OCI-LY3 (cell line): Measurements from ENCODE around the gene XYLB.

Experiments used
- H2AFZ ChIP-seq: fragments of 200-600, 300-600 bp; shearing (Covaris generic); 2 replicates; pipeline ENCODE4 v1.6.0; 2014; ENCODE audit warnings: antibody characterized with exemption, low read depth, low read length
- H3K27ac ChIP-seq: fragments of 200-600, 300-600 bp; sonication (generic); 2 replicates; pipeline ENCODE4 v1.5.1; 2014; ENCODE audit warnings: mild to moderate bottlenecking, low read length, moderate library complexity, mixed read lengths
- H3K27me3 ChIP-seq: fragments of 200-600, 300-600 bp; sonication (generic); 2 replicates; pipeline ENCODE4 v1.6.1; 2014; ENCODE audit warnings: low read depth, low read length, mixed read lengths
- H3K36me3 ChIP-seq: fragments of 200-600, 300-600 bp; sonication (generic); replicated peaks from 2 replicates; pipeline ENCODE3; 2014; ENCODE audit warnings: low read depth, low read length, mixed read lengths
- H3K4me1 ChIP-seq: fragments of 300-600, 200-600 bp; sonication (generic); 2 replicates; pipeline ENCODE4 v1.6.1; 2014; ENCODE audit warnings: low read length, mixed read lengths
- H3K4me2 ChIP-seq: fragments of 200-600, 300-600 bp; sonication (generic); 2 replicates; pipeline ENCODE4 v1.6.1; 2014; ENCODE audit warnings: low read length, mixed read lengths
- H3K4me3 ChIP-seq: fragments of 300-600, 200-600 bp; sonication (generic); 2 replicates; pipeline ENCODE4 v1.5.1; 2014; ENCODE audit warnings: antibody characterized with exemption, mild to moderate bottlenecking, low read length, moderate library complexity
- H3K79me2 ChIP-seq: fragments of 300-600, 200-600 bp; shearing (Covaris generic); 2 replicates; pipeline ENCODE4 v1.6.1; 2014; ENCODE audit warnings: mild to moderate bottlenecking, low read length, mixed read lengths
- H3K9ac ChIP-seq: fragments of 300-600, 200-600 bp; shearing (Covaris generic); 2 replicates; pipeline ENCODE4 v1.6.0; 2014; ENCODE audit warnings: mild to moderate bottlenecking, low read length, moderate library complexity
- H3K9me3 ChIP-seq: fragments of 200-600, 300-600 bp; shearing (Covaris generic); 2 replicates; pipeline ENCODE4 v1.6.1; 2014; ENCODE audit warnings: low read length, mixed read lengths; ENCODE audit not compliant: insufficient read depth
- H4K20me1 ChIP-seq: fragments of 200-600, 300-600 bp; sonication (generic); 2 replicates; pipeline ENCODE4 v1.6.1; 2016; ENCODE audit warnings: low read length, mixed read lengths; ENCODE audit not compliant: insufficient read depth
- EZH2phosphoT487 ChIP-seq: fragments of 200-600 bp; shearing (Covaris generic); IDR thresholded peaks from 2 replicates; pipeline ENCODE4 v1.6.1; 2018; ENCODE audit warnings: antibody characterized with exemption, mixed run types, low read depth
- TF ChIP-seq, protein P1 (sequence below): fragments of 200-600, 300-600 bp; sonication (generic); IDR thresholded peaks from 2 replicates; pipeline ENCODE4 v1.5.1; 2014; ENCODE audit warnings: antibody characterized with exemption, low read length, low read depth

Gene XYLB

GRCh38 chr3:38359038-38359437 is 12.5 kb downstream of the XYLB start:
- Histone ChIP-seq H3K27me3 (no peaks in the 10 kb centered on the region), H3K4me2 (no peak overlapping the region), H2AFZ (no peak overlapping the region), H3K4me3 (no peak overlapping the region), H3K9ac (no peak overlapping the region), H4K20me1 (peaks cover 6% of the 10 kb centered on the region; the same call in 1 of the 2 replicates), H3K36me3 (peaks cover 41% of the 10 kb centered on the region), H3K27ac (no peak overlapping the region), H3K79me2 (peaks cover 8% of the 10 kb centered on the region), H3K4me1 (no peaks in the 10 kb centered on the region), H3K9me3 (no peaks in the 10 kb centered on the region)
- no peak for TF ChIP-seq EZH2phosphoT487
- TF ChIP-seq, protein P1, sequence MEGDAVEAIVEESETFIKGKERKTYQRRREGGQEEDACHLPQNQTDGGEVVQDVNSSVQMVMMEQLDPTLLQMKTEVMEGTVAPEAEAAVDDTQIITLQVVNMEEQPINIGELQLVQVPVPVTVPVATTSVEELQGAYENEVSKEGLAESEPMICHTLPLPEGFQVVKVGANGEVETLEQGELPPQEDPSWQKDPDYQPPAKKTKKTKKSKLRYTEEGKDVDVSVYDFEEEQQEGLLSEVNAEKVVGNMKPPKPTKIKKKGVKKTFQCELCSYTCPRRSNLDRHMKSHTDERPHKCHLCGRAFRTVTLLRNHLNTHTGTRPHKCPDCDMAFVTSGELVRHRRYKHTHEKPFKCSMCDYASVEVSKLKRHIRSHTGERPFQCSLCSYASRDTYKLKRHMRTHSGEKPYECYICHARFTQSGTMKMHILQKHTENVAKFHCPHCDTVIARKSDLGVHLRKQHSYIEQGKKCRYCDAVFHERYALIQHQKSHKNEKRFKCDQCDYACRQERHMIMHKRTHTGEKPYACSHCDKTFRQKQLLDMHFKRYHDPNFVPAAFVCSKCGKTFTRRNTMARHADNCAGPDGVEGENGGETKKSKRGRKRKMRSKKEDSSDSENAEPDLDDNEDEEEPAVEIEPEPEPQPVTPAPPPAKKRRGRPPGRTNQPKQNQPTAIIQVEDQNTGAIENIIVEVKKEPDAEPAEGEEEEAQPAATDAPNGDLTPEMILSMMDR, result no peak

DNA sequence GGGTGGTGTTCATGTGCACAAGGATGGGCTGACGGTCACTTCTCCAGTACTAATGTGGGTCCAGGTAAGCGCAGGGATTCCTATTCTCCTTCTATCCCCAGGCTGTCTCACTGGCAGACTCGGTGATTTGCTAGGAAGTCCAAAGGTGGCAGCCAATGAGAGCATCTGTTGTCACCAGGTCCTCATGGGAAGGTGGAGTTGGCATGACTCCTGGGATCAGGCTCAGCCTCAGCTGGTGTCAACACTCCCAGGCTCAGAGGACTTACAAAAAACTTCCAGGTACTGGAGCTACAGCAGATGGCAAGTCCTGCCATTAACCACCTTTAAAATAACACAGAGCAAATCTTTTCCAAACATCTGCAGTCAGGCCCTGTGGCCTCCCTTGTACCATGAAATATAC is 13.8 kb downstream of the XYLB start:
- H3K27me3 ChIP-seq, result no peaks in the 10 kb centered on the region
- H3K27ac ChIP-seq, result no peak overlapping the region
- H2AFZ ChIP-seq, result no peak overlapping the region
- no peaks in the 10 kb centered on the region for H3K4me1 ChIP-seq
- H3K9me3 ChIP-seq, result no peaks in the 10 kb centered on the region
- H3K9ac ChIP-seq, result no peak overlapping the region
- no peak overlapping the region for H3K4me3 ChIP-seq
- H3K36me3 ChIP-seq, result peaks cover 41% of the 10 kb centered on the region
- peaks cover 8% of the 10 kb centered on the region for H3K79me2 ChIP-seq
- TF ChIP-seq EZH2phosphoT487, result no peak
- TF ChIP-seq, protein P1, result no peak
- H3K4me2 ChIP-seq, result no peak overlapping the region
- peaks cover 6% of the 10 kb centered on the region; the same call in 1 of the 2 replicates for H4K20me1 ChIP-seq

- TF ChIP-seq, protein P1, result no peak
- no peak for TF ChIP-seq EZH2phosphoT487
- peaks cover 41% of the 10 kb centered on the region for H3K36me3 ChIP-seq
- no peak overlapping the region for H2AFZ ChIP-seq
- H3K4me1 ChIP-seq, result no peaks in the 10 kb centered on the region
- peaks cover 7% of the 10 kb centered on the region for H3K79me2 ChIP-seq
- H3K27ac ChIP-seq, result no peak overlapping the region
- no peaks in the 10 kb centered on the region for H3K9me3 ChIP-seq
- H3K4me3 ChIP-seq, result no peak overlapping the region
- H3K27me3 ChIP-seq, result no peaks in the 10 kb centered on the region
- H4K20me1 ChIP-seq, result peaks cover 6% of the 10 kb centered on the region; the same call in 1 of the 2 replicates
- no peak overlapping the region for H3K9ac ChIP-seq
- no peak overlapping the region for H3K4me2 ChIP-seq
Observed at GRCh38 chr3:38361496-38361895, 14.9 kb downstream of the XYLB start.

DNA sequence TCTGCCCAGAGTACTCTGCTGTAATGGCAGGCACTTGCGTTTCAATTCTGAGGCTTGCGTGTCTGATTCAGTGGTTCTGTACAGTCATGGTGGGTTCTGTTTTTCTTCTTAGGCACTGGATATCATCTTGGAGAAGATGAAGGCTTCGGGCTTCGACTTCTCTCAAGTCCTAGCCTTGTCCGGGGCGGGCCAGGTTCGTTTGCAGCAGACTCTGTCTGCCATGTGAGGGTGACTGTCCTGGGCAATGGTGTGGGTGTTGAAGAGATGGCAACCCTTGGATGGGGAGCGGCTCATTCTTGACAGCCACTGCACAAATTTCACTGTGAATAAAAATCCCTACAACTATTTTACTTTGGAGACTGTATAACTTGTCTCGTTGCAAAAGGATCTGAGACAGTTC is 16.2 kb downstream of the XYLB start:
- H3K4me1 ChIP-seq, result no peaks in the 10 kb centered on the region
- no peak overlapping the region for H3K4me2 ChIP-seq
- H2AFZ ChIP-seq, result no peak overlapping the region
- TF ChIP-seq, protein P1, result no peak
- TF ChIP-seq EZH2phosphoT487, result no peak
- H4K20me1 ChIP-seq, result peaks cover 6% of the 10 kb centered on the region; the same call in 1 of the 2 replicates
- no peak overlapping the region for H3K9ac ChIP-seq
- H3K9me3 ChIP-seq, result no peaks in the 10 kb centered on the region
- H3K36me3 ChIP-seq, result peaks cover 47% of the 10 kb centered on the region
- no peaks in the 10 kb centered on the region; the same call in 1 of the 2 replicates for H3K79me2 ChIP-seq
- no peak overlapping the region for H3K4me3 ChIP-seq
- H3K27me3 ChIP-seq, result no peaks in the 10 kb centered on the region
- H3K27ac ChIP-seq, result no peak overlapping the region
